GM10266 (cell line): Measurements from ENCODE around the gene HSD17B10.
A peak's percentile ranks its signal among the peaks of the same experiment; 100 is the strongest.
"Not testable (repeated sequence)": the region's sequence is repeated elsewhere in the genome, so short reads cannot be mapped to it uniquely, and the experiment has no call there.

Experiments
- DNase-seq: peaks from one replicate; pipeline ENCODE4 v3.0.0; 2012; ENCODE audit errors: extremely low spot score
- TF ChIP-seq, protein P1 (sequence below): IDR thresholded peaks from 2 replicates; pipeline ENCODE4 v1.5.1; 2012; ENCODE audit warnings: mild to moderate bottlenecking, low read depth; ENCODE audit not compliant: control insufficient read depth, insufficient read depth; ENCODE audit errors: missing control alignments

The HSD17B10 gene

DNA sequence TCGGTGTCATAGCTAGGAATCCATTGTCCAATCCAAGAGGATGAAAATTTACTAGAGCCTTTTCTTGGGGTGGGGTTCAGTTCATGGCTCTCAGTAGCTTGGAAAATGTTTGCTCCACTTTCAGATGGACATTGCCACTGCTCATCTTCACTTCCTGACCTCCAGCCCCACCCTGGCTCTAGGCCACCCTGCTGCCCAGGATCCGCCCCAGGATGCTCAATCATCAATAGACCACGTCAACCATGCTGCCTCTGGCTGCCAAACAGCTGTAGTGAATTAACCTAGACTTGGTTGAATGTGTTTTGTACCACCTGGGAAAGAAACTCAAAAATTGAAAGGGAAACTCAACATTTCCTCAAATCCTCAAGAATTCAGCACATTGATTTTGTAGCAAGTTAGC lies 37.2 kb upstream of the HSD17B10 start:
- DNase-seq = no peak
- TF ChIP-seq, protein P1, sequence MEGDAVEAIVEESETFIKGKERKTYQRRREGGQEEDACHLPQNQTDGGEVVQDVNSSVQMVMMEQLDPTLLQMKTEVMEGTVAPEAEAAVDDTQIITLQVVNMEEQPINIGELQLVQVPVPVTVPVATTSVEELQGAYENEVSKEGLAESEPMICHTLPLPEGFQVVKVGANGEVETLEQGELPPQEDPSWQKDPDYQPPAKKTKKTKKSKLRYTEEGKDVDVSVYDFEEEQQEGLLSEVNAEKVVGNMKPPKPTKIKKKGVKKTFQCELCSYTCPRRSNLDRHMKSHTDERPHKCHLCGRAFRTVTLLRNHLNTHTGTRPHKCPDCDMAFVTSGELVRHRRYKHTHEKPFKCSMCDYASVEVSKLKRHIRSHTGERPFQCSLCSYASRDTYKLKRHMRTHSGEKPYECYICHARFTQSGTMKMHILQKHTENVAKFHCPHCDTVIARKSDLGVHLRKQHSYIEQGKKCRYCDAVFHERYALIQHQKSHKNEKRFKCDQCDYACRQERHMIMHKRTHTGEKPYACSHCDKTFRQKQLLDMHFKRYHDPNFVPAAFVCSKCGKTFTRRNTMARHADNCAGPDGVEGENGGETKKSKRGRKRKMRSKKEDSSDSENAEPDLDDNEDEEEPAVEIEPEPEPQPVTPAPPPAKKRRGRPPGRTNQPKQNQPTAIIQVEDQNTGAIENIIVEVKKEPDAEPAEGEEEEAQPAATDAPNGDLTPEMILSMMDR = no peak

DNA sequence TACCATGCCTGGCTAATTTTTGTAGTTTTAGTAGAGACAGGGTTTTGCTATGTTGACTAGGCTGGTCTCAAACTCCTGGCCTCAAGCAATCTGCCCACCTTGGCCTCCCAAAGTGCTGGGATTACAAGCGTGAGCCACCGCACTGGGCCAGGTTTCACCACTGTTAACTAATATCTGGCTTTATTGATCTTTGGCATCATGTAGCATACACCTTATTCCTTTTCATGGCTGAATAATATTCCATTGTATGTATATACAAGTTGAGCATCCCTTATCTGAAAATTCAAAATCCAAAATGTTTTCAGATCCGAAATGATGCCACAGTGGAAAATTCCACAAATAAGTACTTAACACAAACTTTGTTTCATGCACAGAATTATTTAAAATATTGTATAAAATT lies 34.5 kb upstream of the HSD17B10 start:
- DNase-seq = not testable (repeated sequence)

DNA sequence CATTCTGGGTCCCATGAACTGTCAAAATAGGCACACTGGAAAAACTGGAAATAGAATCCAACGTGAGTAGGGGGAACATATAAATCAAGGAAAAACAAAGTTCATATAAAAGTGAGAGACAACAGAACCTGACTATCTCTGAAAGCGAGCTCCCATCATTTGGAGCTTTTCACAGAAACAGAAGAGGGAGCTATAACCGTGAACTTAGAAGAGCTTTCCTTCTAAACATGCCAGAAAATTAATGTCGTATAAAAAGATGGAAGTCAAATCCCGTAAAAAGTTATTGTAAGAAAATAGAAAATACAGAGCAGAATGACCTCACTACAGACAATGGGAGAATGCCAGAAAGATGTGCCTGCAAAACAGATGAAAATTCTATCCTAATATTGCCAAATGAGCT lies 23.9 kb upstream of the HSD17B10 start:
- TF ChIP-seq, protein P1 = no peak

DNA sequence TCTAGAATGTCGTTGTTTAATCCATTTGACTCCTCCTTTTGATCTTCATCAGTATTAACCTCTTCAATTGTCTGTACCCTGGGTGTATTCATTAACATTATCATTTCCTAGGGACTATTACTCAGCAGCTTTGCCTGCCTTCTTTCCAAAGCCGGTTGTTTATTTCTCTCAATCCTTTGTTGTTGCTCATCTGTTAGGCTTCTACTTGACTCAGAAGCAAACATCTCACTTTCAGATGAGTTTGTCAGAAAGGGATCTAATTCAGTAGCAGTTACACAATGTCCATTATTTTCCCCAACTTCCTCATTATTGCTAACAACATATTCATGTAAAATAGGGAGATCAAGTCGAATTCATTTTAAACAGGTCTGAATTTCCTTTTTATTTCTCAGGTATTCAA lies 22.1 kb upstream of the HSD17B10 start:
- TF ChIP-seq, protein P1 = no peak
- DNase-seq = no peak

More for the DNA sequence above, 23.9 kb upstream of the HSD17B10 start:
- DNase-seq = no peak

DNA sequence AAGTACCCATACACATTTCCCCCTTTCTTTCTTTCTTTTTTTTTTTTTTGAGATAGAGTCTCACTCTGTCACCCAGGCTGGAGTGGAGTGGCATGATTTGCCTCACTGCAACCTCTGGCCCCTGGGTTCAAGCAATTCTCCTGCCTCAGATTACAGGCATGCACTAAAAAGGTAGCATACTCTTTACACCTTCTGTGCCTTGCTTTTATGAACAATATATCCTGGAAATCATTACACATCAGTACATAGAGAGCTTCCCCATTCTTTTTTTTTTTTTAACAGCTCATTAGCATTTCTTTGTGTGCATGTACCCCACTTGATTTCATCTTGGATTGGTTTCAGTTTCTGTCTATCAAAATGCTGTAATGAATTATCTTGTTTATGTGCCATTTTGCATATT lies 18.6 kb upstream of the HSD17B10 start:
- TF ChIP-seq, protein P1 = no peak
- no peak for DNase-seq

DNA sequence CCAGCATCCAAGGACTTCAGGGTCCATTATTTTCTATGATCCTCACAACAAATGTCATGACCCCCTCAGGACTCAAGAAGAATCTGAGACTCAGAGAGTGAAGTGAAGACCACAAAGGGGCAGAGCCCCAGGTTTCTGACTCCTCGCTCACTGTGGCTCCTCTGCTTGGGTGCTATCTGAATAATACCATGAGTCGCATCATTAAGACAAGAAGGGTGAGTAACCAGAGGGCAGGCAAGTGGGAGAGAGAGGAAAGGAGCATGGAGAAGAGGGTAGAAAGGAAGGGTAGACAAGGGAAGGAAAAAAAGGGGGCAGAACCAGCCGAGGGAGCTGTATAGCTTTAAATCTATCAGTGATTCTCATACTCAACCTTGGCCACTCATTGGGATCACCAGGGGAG lies 15.5 kb upstream of the HSD17B10 start:
- no peak for DNase-seq
- TF ChIP-seq, protein P1 = no peak

DNA sequence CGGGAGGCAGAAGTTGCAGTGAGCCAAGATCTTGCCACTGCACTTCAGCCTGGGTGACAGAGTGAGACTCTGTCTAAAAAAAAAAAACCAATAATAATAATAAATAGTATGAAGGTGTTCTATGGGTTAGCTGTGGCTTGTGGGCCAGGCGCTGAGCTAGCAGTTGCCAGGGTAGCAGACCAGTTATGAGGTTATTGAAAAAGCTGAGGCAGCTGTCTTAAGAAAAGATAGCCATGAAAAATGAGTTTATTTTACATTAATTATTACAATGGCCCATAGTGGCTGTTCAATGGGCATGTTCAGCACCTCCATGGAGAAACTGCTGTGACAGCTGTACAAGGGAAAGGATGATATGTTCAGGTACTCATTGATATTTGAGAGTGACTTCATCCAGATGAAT lies 13.3 kb upstream of the HSD17B10 start:
- TF ChIP-seq, protein P1 = no peak
- DNase-seq = no peak

DNA sequence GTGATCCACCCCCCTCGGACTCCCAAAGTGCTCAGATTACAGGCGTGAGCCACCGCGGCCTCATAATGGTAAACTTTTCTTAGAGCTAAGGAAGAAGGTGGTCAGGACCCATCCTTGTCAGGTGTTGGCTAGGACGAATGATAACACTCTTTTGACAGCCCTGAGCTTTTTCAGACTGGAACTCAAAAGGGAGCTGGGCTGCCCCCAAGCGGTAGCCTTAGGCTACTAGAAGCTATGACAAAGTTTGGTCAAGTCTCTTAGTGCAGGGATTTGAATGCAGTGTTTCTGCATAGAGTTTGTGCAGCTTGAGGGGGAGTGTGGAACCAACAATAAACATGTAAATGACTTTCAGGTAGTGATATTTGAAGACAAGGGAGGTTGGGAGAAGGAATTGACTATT lies 11.8 kb upstream of the HSD17B10 start:
- DNase-seq = peak; percentile 35
- TF ChIP-seq, protein P1 = peak; percentile 54
